ENCODE data around the gene CLECL1. TPM values are rescaled to one million over a fixed set of nuclear protein-coding genes. Genes with fewer than 3 reads are reported as not detected.

Gene CLECL1
- total and polyA plus RNA-seq, 2 of the 13 experiments (the other 11 are each of a cell fraction or from before 2014, with no cell fraction given) = not detected

- TF ChIP-seq YY1 (IDR thresholded peaks at IDR 0.05; ENCODE audit: insufficient read depth, insufficient replicate concordance, low read depth, low read length) = no peak
- TF ChIP-seq TBX2 (CRISPR knock-in tag; IDR thresholded peaks at IDR 0.05; ENCODE audit: borderline replicate concordance) = no peak
- no peak for TF ChIP-seq ZNF296 (CRISPR knock-in tag; conservative IDR thresholded peaks at IDR 0.05)
- 0 out of 2 replicates have a peak, but pooled peaks have one; percentile 43 for TF ChIP-seq RAD21 (CRISPR knock-in tag; IDR thresholded peaks at IDR 0.05)
- TF ChIP-seq ZNF101 (CRISPR knock-in tag; IDR thresholded peaks at IDR 0.05; ENCODE audit: borderline replicate concordance, low read depth) = no peak
- TF ChIP-seq MATR3 (CRISPR knock-in tag; IDR thresholded peaks at IDR 0.05) = no peak
- no peak for TF ChIP-seq RBFOX2 (IDR thresholded peaks at IDR 0.05; ENCODE audit: low read depth, low read length)
- TF ChIP-seq ZNF569 (CRISPR knock-in tag; IDR thresholded peaks at IDR 0.05; ENCODE audit: borderline replicate concordance) = no peak
- TF ChIP-seq RARA (CRISPR knock-in tag; IDR thresholded peaks at IDR 0.05) = no peak
- TF ChIP-seq ARNT2 (CRISPR knock-in tag; IDR thresholded peaks at IDR 0.05; ENCODE audit: low read depth) = 0 out of 2 replicates have a peak, but pooled peaks have one; percentile 24
- no peak for TF ChIP-seq MEIS2 (CRISPR knock-in tag; IDR thresholded peaks at IDR 0.05)
- TF ChIP-seq, protein P1, sequence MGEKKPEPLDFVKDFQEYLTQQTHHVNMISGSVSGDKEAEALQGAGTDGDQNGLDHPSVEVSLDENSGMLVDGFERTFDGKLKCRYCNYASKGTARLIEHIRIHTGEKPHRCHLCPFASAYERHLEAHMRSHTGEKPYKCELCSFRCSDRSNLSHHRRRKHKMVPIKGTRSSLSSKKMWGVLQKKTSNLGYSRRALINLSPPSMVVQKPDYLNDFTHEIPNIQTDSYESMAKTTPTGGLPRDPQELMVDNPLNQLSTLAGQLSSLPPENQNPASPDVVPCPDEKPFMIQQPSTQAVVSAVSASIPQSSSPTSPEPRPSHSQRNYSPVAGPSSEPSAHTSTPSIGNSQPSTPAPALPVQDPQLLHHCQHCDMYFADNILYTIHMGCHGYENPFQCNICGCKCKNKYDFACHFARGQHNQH (CRISPR knock-in tag; IDR thresholded peaks at IDR 0.05) = no peak
- TF ChIP-seq HES4 (CRISPR knock-in tag; IDR thresholded peaks at IDR 0.05; ENCODE audit: borderline replicate concordance) = no peak
- TF ChIP-seq ZNF644 (CRISPR knock-in tag; IDR thresholded peaks at IDR 0.05; ENCODE audit: low read depth) = no peak
- TF ChIP-seq ZNF557 (CRISPR knock-in tag; IDR thresholded peaks at IDR 0.05) = no peak
- TF ChIP-seq TEAD2 (CRISPR knock-in tag; IDR thresholded peaks at IDR 0.05) = no peak
- TF ChIP-seq STAG1 (CRISPR knock-in tag; IDR thresholded peaks at IDR 0.05) = peak; percentile 63
These were observed 24.8 kb downstream of the CLECL1 start (continued) for GRCh38 chr12:9707864-9708808.

All from HepG2 (cell line).